Liver (tissue), 3 donors: ENCODE measurements around the gene SCAND1.

Experiments
- CTCF ChIP-seq: fragments of 150-350 bp; IDR thresholded peaks from 2 replicates; pipeline ENCODE4 v1.5.1; 2017; ENCODE audit warnings: improper control_type of control experiment, low read depth, low read length; ENCODE audit not compliant: missing input control
- GABPA ChIP-seq, 2 donors: IDR thresholded peaks in 1 of 2; conservative IDR thresholded peaks in 1 of 2; 2 replicates each; pipeline ENCODE4 v1.6.1; 2016; ENCODE audit warnings: antibody characterized with exemption in 2 of 2, mild to moderate bottlenecking in 1 of 2, moderate library complexity in 1 of 2
- JUND ChIP-seq, 2 donors: IDR thresholded peaks; 2 replicates each; pipeline ENCODE4 v1.6.1; 2016; ENCODE audit warnings: antibody characterized with exemption in 2 of 2
- NR2F2 ChIP-seq: IDR thresholded peaks from 2 replicates; pipeline ENCODE4 v1.6.1; 2016; ENCODE audit warnings: antibody characterized with exemption
- RAD21 ChIP-seq, 2 donors: IDR thresholded peaks; 2 replicates each; pipeline ENCODE4 v1.6.1; 2016; ENCODE audit warnings: antibody characterized with exemption in 2 of 2, mild to moderate bottlenecking in 2 of 2
- donor health status: healthy.
- donor health status: healthy.

GRCh38 chr20:35985806-35986205, 31.5 kb upstream of the SCAND1 start:
- TF ChIP-seq RAD21 (IDR thresholded peaks at IDR 0.05) (no peak), JUND (IDR thresholded peaks at IDR 0.05) (no peak), CTCF (no peak), NR2F2 (no peak), GABPA (IDR thresholded peaks at IDR 0.05 in 1 of 2, conservative IDR thresholded peaks at IDR 0.05 in 1 of 2) (no peak)
